ENCODE data around the gene CCNL1.

DNA sequence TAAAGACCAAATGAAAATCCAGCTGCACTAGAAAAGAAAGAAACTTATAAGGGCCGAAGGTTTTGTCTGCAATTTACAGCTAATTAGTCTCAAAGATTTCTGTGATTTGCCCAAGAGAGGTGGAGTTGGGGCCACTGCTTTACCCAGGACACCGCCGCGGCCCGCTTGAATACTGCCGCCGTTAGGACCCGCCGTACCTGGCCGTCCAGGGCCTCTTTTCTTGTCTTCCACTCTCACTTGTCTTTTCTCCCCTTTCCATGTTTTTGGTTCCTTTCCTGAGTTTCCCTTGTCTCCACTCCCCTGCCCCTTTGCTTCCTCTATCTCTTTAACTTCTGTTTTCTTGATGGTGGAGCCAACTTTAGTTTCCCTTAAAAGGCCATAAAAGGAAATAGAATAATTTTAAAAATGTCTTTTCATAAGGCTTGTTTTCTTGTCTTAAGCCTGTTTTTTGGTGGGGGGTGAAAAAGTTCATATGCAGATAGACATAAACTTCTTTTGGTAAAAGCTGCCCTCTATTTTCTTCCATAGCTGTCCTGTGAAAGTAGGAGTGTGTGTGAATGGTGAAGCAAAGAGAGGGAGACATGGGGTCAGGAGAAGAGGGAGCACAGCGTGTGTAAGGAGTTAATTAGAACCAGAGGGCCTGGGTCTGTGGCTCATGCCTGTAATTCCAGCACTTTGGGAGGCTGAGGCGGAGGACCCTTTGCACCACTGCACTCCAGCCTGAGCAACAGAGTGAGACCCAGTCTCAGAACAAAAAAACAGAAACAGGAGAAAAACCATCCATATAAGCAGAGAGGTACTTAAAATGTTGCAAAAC lies 16.0 kb upstream of the CCNL1 start:
- TF ChIP-seq BACH2 (CRISPR knock-in tag; IDR thresholded peaks at IDR 0.05; ENCODE audit: borderline replicate concordance) (no peak), PPARA (CRISPR knock-in tag; IDR thresholded peaks at IDR 0.05; ENCODE audit: borderline replicate concordance) (no peak), RARB (CRISPR knock-in tag; IDR thresholded peaks at IDR 0.05) (no peak)
